GM12891 (cell line): ENCODE measurements around the gene POPDC2.

Source experiments
- POLR2A ChIP-seq: IDR thresholded peaks from 2 replicates; pipeline ENCODE4 v1.6.1; 2011; ENCODE audit warnings: low read depth, low read length, control low read depth
- POLR2AphosphoS5 ChIP-seq: IDR thresholded peaks from 2 replicates; pipeline ENCODE4 v1.6.1; 2011; ENCODE audit warnings: low read depth, low read length, control low read depth
- POU2F2 ChIP-seq: IDR thresholded peaks from 2 replicates; pipeline ENCODE4 v1.6.1; 2011; ENCODE audit warnings: low read depth, mild to moderate bottlenecking, control low read depth, low read length, moderate library complexity
- TAF1 ChIP-seq: IDR thresholded peaks from 2 replicates; pipeline ENCODE4 v1.6.1; 2011; ENCODE audit warnings: low read depth, low read length, control low read depth

- TF ChIP-seq POU2F2 (0 out of 2 replicates have a peak, but pooled peaks have one; percentile 42), POLR2A (no peak), POLR2AphosphoS5 (peak; percentile 45; the same call in 1 of the 2 replicates), TAF1 (peak; percentile 52; the same call in 1 of the 2 replicates)
These were observed 59.7 kb downstream of the POPDC2 start for GRCh38 chr3:119600732-119601131.
